HCT116 (cell line): Measurements from ENCODE around the gene ANKMY2. TPM values are rescaled to one million over a fixed set of nuclear protein-coding genes. Genes with fewer than 3 reads are reported as not detected.

ENCODE experiments used
- ATAC-seq: fragments of 200-7000 bp; cut with Tn5 transposase; 2 replicates; pipeline ENCODE4 v1.9.1; 2020; ENCODE audit warnings: mild to moderate bottlenecking, moderate library complexity
- BruUV-seq: library from RNA; stranded (reverse); fragments of 400-500 nt; replicated peaks from 2 replicates; lab custom pipeline; 2021; lab: Mats Ljungman, UMichigan
- CTCF ChIA-PET: fragments of 300-600 bp; sonication (Branson Sonifier 250); formaldehyde crosslinking; loops from one replicate; lab custom pipeline; 2021; ENCODE audit warnings: antibody characterized with exemption; lab: Charles Lee
- POLR2A ChIA-PET: fragments of 300-600, 350-600 bp; sonication (Branson Sonifier 250); formaldehyde crosslinking; loops from one replicate; lab custom pipeline; 2021; ENCODE audit warnings: antibody characterized with exemption; lab: Charles Lee
- RAD21 ChIA-PET, 2 experiments: fragments of 300-600 bp; sonication (Branson Sonifier 250); formaldehyde crosslinking; loops; one replicate each; lab custom pipeline; 2023; ENCODE audit warnings: low total read pairs in 2 of 2; ENCODE audit not compliant: uncharacterized antibody in 2 of 2, unreplicated experiment in 2 of 2, low non-redundant PET in 1 of 2; lab: Charles Lee
- DNase-seq: peaks from one replicate; pipeline ENCODE4 v3.0.0-alpha.2; 2010; ENCODE audit warnings: low read depth, low spot score
- H2AFZ ChIP-seq: fragments of 200-600 bp; shearing (Covaris generic), sonication (generic); 2 replicates; pipeline ENCODE4 v1.6.1; 2017; ENCODE audit warnings: low read depth, mixed run types, mixed read lengths, antibody characterized with exemption, low read length; ENCODE audit not compliant: poor library complexity, severe bottlenecking
- H3K27ac ChIP-seq: 2 replicates; pipeline ENCODE4 v1.5.1; 2012; ENCODE audit warnings: low read depth, low read length
- H3K27me3 ChIP-seq: fragments of 200-600 bp; sonication (generic); 2 replicates; pipeline ENCODE4 v1.6.1; 2016; ENCODE audit warnings: mixed run types, low read length, mixed read lengths; ENCODE audit not compliant: insufficient read depth
- H3K36me3 ChIP-seq, 2 experiments: fragments of 200-500 bp in 1 of 2; fragments of 200-600 bp in 1 of 2; sonication (Bioruptor generic) in 1 of 2; sonication (generic) in 1 of 2; 2 replicates each; pipeline versions ENCODE4 v1.5.1 to v1.6.1; 2014 to 2016; ENCODE audit warnings: low read length in 2 of 2, inconsistent platforms in 1 of 2, mixed read lengths in 1 of 2, mixed run types in 1 of 2; ENCODE audit not compliant: insufficient read depth in 2 of 2, control insufficient read depth in 1 of 2
- H3K4me1 ChIP-seq, 2 experiments: fragments of 200-600 bp in 1 of 2; sonication (generic) in 1 of 2; 2 replicates each; pipeline versions ENCODE4 v1.5.1 to v1.6.1; 2012 to 2017; ENCODE audit warnings: low read length in 2 of 2, inconsistent platforms in 1 of 2, mild to moderate bottlenecking in 1 of 2, mixed read lengths in 1 of 2, mixed run types in 1 of 2, moderate library complexity in 1 of 2; ENCODE audit not compliant: insufficient read depth in 2 of 2, control insufficient read depth in 1 of 2
- H3K4me2 ChIP-seq: fragments of 200-600 bp; sonication (generic); 2 replicates; pipeline ENCODE4 v1.6.1; 2017; ENCODE audit warnings: mixed run types, low read length, mixed read lengths
- H3K4me3 ChIP-seq, 2 experiments: fragments of 200-600 bp in 1 of 2; sonication (generic) in 1 of 2; replicated peaks in 1 of 2; 2 replicates each; pipeline ENCODE4 v1.5.1; 2011 to 2016; ENCODE audit warnings: low read length in 2 of 2, control low read depth in 1 of 2, low read depth in 1 of 2, mild to moderate bottlenecking in 1 of 2, mixed read lengths in 1 of 2, mixed run types in 1 of 2
- H3K79me2 ChIP-seq: fragments of 200-600 bp; sonication (generic); 2 replicates; pipeline ENCODE4 v1.6.1; 2017; ENCODE audit warnings: mild to moderate bottlenecking, mixed run types, low read length, moderate library complexity, mixed read lengths; ENCODE audit not compliant: insufficient read depth
- H3K9ac ChIP-seq: fragments of 200-600 bp; sonication (generic); 2 replicates; pipeline ENCODE4 v1.6.1; 2016; ENCODE audit warnings: low read length, mixed read lengths
- H3K9me2 ChIP-seq: fragments of 200-600 bp; sonication (generic), shearing (Covaris generic); 2 replicates; pipeline ENCODE4 v1.6.1; 2017; ENCODE audit warnings: mixed run types, mild to moderate bottlenecking, moderate library complexity; ENCODE audit not compliant: insufficient read depth
- H3K9me3 ChIP-seq, 2 experiments: fragments of 200-500 bp in 1 of 2; fragments of 200-600 bp in 1 of 2; sonication (Bioruptor generic) in 1 of 2; sonication (generic) in 1 of 2; 2 replicates each; pipeline ENCODE4 v1.6.1; 2014 to 2017; ENCODE audit warnings: low read length in 2 of 2, mixed read lengths in 2 of 2, inconsistent platforms in 1 of 2, low read depth in 1 of 2, mild to moderate bottlenecking in 1 of 2, mixed run types in 1 of 2, moderate library complexity in 1 of 2; ENCODE audit not compliant: control insufficient read depth in 1 of 2, insufficient read depth in 1 of 2
- H4K20me1 ChIP-seq: fragments of 200-600 bp; sonication (generic), shearing (Covaris generic); 2 replicates; pipeline ENCODE4 v1.6.1; 2017; ENCODE audit warnings: mixed run types, mild to moderate bottlenecking, moderate library complexity; ENCODE audit not compliant: insufficient read depth
- CBX3 ChIP-seq: IDR thresholded peaks from 2 replicates; pipeline ENCODE4 v1.6.1; 2012; ENCODE audit warnings: low read depth
- EGR1 ChIP-seq: IDR thresholded peaks from 2 replicates; pipeline ENCODE4 v1.6.1; 2012; ENCODE audit warnings: low read depth
- JUND ChIP-seq: IDR thresholded peaks from 2 replicates; pipeline ENCODE4 v1.6.1; 2012
- POLR2A ChIP-seq: IDR thresholded peaks from 2 replicates; pipeline ENCODE4 v1.7.0; 2011; ENCODE audit warnings: borderline replicate concordance; ENCODE audit not compliant: insufficient read depth, insufficient read length; ENCODE audit errors: extremely low read depth
- POLR2AphosphoS5 ChIP-seq: IDR thresholded peaks from 2 replicates; pipeline ENCODE4 v1.6.1; 2011; ENCODE audit warnings: mild to moderate bottlenecking, low read depth, low read length, moderate library complexity
- RAD21 ChIP-seq: IDR thresholded peaks from 2 replicates; pipeline ENCODE4 v1.6.1; 2012; ENCODE audit warnings: low read depth, mild to moderate bottlenecking
- TCF7L2 ChIP-seq: IDR thresholded peaks from 2 replicates; pipeline ENCODE4 v1.7.0; 2011; ENCODE audit warnings: borderline replicate concordance, inconsistent platforms; ENCODE audit not compliant: insufficient read depth, insufficient read length; ENCODE audit errors: extremely low read depth
- ZFX ChIP-seq: fragments of 450-650 bp; IDR thresholded peaks from 2 replicates; pipeline ENCODE4 v1.6.1; 2017
- intact Hi-C: fragments of 100-400 bp; cut with micrococcal nuclease; formaldehyde crosslinking; loops from 2 replicates; pipeline ENCODE4 v1.10.0; 2022
- total RNA-seq: library from RNA; stranded (reverse); gene quantifications from one replicate; pipeline ENCODE4 v1.2.1, GENCODE V29; 2021; ENCODE audit not compliant: unreplicated experiment
- TF ChIP-seq, protein P1 (sequence below): IDR thresholded peaks from 2 replicates; pipeline ENCODE4 v1.6.1; 2011; ENCODE audit warnings: mild to moderate bottlenecking, low read length, moderate library complexity; ENCODE audit not compliant: insufficient replicate concordance; ENCODE audit errors: extremely low read depth
- TF ChIP-seq, protein P2 (sequence below): IDR thresholded peaks from 2 replicates; pipeline ENCODE4 v1.6.1; 2012

The ANKMY2 gene
- total RNA-seq, 1 experiment from 2014 or later = 24.9 TPM

DNA sequence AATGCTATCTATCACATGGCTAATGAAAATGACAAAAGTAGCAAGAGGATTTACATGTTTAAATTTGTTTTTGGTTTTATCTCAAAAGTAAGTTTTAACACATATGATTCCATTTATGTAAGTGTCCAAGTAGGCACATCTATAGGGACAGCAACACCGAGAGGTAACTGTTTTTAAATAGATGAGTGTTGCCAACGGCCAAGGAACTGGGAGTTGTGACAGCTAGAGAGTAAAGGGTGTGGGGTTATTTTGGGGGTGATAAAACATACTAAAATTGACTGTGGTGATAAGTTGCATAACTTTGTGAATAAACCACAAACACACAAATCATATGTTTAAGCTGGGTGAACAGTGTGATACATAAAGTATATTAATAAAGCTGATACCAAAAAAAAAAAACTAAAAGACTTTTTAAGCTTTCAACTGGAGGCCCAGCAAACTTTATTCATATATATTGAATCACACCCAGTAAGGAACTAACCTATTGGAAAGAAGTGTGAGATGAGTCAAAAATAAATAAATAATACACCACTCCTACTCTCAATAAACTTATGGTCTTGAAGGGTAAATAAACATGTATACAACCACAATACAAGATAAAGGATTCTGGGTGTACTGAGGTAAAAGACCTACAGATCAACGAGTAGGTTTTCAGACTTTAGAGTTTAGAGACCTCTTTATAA lies 85.9 kb downstream of the ANKMY2 start:
- Histone ChIP-seq H3K79me2 (no peaks in the 10 kb centered on the region), H3K4me3 (no peak overlapping the region), H3K27ac (no peak overlapping the region), H3K9ac (no peak overlapping the region)
- DNase-seq = no peak
- CTCF ChIA-PET = interaction anchor here (1.5 kb wide), 1 partner anchor 128 kb away, joined by 4 read pairs; no protein-coding TSS in a partner anchor
- intact Hi-C loops = no loop called here
- TF ChIP-seq POLR2AphosphoS5 (no peak), TCF7L2 (no peak), JUND (no peak), ZFX (no peak), CBX3 (no peak), RAD21 (no peak), EGR1 (no peak), POLR2A (no peak)
- TF ChIP-seq, protein P1, sequence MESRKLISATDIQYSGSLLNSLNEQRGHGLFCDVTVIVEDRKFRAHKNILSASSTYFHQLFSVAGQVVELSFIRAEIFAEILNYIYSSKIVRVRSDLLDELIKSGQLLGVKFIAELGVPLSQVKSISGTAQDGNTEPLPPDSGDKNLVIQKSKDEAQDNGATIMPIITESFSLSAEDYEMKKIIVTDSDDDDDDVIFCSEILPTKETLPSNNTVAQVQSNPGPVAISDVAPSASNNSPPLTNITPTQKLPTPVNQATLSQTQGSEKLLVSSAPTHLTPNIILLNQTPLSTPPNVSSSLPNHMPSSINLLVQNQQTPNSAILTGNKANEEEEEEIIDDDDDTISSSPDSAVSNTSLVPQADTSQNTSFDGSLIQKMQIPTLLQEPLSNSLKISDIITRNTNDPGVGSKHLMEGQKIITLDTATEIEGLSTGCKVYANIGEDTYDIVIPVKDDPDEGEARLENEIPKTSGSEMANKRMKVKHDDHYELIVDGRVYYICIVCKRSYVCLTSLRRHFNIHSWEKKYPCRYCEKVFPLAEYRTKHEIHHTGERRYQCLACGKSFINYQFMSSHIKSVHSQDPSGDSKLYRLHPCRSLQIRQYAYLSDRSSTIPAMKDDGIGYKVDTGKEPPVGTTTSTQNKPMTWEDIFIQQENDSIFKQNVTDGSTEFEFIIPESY = no peak
- TF ChIP-seq, protein P2, sequence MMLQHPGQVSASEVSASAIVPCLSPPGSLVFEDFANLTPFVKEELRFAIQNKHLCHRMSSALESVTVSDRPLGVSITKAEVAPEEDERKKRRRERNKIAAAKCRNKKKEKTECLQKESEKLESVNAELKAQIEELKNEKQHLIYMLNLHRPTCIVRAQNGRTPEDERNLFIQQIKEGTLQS = no peak
- TF ChIP-seq, all 23 proteins: peak for 0
- peak overlapping the region; percentile 73 for H2AFZ ChIP-seq
- BruUV-seq = no TSS peak
- ChIA-PET POLR2A (no interaction called here), RAD21 (no interaction called here)
- no peaks in the 10 kb centered on the region for H3K27me3 ChIP-seq
- no peaks in the 10 kb centered on the region for H3K36me3 ChIP-seq
- H3K9me2 ChIP-seq = no peaks in the 10 kb centered on the region
- ATAC-seq = no peak
- no peaks in the 10 kb centered on the region for H3K9me3 ChIP-seq
- no peaks in the 10 kb centered on the region for H4K20me1 ChIP-seq
- H3K4me2 ChIP-seq = no peak overlapping the region
- H3K4me1 ChIP-seq = no peaks in the 10 kb centered on the region; a peak in 1 of 4 replicates
